Right lung (tissue), 10 donors: ENCODE data around the gene ZNF71. TPM values are rescaled to one million over a fixed set of nuclear protein-coding genes. Genes with fewer than 3 reads are reported as not detected.

Experiments used
- DNase-seq, 2 donors: peaks; one replicate each; pipeline ENCODE4 v3.0.0-alpha.2; 2013
- long read RNA-seq, 8 donors: transcript quantifications; one replicate each; lab custom pipeline, GENCODE V29; 2026
- polyA plus RNA-seq, 5 donors: library from polyadenylated mRNA; unstranded; fragments of 120-200 nt; gene quantifications; one replicate each; pipeline versions ENCODE4 v1.2.1 to v1.2.3, GENCODE V29; 2013; ENCODE audit warnings: inconsistent platforms in 1 of 5, low replicate concordance in 1 of 5; ENCODE audit not compliant: insufficient read length in 5 of 5, insufficient read depth in 1 of 5

Gene ZNF71
- polyA plus RNA-seq: 1 to 10 TPM; 6.6 to 8.7 (median 8.3) TPM
- long read RNA-seq, donor 1, full-length matches to known transcripts: 4 of 4 reads
- long read RNA-seq, donor 1, partial matches to known transcripts: 0 of 4 reads
- long read RNA-seq, donor 1, other reads (novel, unspliced or antisense): 0 of 4 reads
- long read RNA-seq, donor 2, full-length matches to known transcripts: 2 of 9 reads
- long read RNA-seq, donor 2, partial matches to known transcripts: 7 of 9 reads
- long read RNA-seq, donor 2, other reads (novel, unspliced or antisense): 0 of 9 reads
- long read RNA-seq, donor 3, partial matches to known transcripts: 9 of 11 reads
- long read RNA-seq, donor 3, other reads (novel, unspliced or antisense): 0 of 11 reads
- long read RNA-seq, donor 4, full-length matches to known transcripts: 1 of 1 reads
- long read RNA-seq, donor 4, partial matches to known transcripts: 0 of 1 reads
- long read RNA-seq, donor 4, other reads (novel, unspliced or antisense): 0 of 1 reads
- long read RNA-seq, donor 5, full-length matches to known transcripts: 10 of 10 reads
- long read RNA-seq, donor 5, partial matches to known transcripts: 0 of 10 reads
- long read RNA-seq, donor 5, other reads (novel, unspliced or antisense): 0 of 10 reads
- long read RNA-seq, donor 6, full-length matches to known transcripts: 5 of 5 reads
- long read RNA-seq, donor 6, partial matches to known transcripts: 0 of 5 reads
- long read RNA-seq, donor 6, other reads (novel, unspliced or antisense): 0 of 5 reads
- long read RNA-seq, donor 7, full-length matches to known transcripts: 3 of 3 reads
- long read RNA-seq, donor 7, partial matches to known transcripts: 0 of 3 reads
- long read RNA-seq, donor 7, other reads (novel, unspliced or antisense): 0 of 3 reads
- long read RNA-seq, donor 8, full-length matches to known transcripts: 3 of 3 reads
- long read RNA-seq, donor 8, partial matches to known transcripts: 0 of 3 reads
- long read RNA-seq, donor 8, other reads (novel, unspliced or antisense): 0 of 3 reads

DNA sequence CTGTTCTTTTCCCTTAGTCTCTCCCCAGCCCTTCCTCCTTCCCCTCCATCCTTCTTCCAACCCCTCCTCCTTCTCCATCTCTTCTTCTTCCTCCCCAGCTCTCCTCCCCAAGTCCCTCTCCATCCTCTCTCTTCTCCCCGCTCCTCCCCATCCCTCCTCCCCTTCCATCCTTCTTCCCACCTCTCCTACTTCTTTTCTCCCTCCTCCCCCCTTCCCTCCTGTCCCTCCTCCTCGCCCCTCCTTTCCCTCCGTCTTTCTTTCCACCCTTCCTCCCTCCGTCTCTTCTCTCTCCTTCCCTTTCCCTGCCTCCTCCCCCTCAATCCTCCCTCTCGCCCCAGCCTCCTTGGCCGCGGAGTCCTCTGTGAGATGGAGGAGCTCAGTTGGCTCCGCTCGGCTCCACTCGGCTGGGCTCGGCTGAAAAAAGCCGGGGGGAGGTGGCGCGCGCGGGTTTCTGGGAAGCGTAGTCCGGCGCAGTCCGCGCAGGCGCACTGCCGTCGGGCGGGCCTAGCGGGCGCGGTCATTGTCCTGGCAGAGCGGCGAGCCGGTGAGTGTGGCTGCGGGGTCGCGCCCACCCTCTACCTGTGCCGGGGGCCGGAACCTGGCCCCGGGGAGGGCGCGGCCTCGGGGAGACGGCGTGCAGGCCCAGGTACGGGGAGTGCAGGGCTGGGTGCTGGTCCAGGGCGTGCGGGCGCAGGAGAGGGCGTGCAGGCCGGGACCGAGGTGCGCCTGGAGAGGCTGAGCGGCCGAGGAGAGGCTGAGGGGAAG, at the start of gene ZNF71:
ZNF71 (plus strand) TSS at position 520 of the 765 bp plus-strand sequence. CDS start 6,257 bp downstream, outside the sequence.
- peak; percentile 83 to 88 for DNase-seq

DNA sequence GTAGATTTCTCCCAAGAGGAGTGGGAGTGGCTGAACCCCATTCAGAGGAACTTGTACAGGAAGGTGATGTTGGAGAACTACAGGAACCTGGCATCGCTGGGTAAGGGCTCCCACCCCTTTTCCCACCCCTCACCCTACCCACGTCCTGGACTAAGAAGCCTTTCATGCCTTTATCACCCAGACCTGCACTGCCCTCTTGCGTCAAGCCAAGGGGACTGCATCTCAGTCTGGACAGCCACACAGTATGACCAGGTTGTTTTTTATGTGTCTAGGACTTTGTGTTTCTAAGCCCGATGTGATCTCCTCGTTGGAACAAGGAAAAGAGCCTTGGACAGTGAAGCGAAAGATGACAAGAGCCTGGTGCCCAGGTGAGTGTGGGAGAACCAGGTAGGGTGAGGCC, 47.6 kb upstream of the ZNF71 start:
- DNase-seq: no peak

DNA sequence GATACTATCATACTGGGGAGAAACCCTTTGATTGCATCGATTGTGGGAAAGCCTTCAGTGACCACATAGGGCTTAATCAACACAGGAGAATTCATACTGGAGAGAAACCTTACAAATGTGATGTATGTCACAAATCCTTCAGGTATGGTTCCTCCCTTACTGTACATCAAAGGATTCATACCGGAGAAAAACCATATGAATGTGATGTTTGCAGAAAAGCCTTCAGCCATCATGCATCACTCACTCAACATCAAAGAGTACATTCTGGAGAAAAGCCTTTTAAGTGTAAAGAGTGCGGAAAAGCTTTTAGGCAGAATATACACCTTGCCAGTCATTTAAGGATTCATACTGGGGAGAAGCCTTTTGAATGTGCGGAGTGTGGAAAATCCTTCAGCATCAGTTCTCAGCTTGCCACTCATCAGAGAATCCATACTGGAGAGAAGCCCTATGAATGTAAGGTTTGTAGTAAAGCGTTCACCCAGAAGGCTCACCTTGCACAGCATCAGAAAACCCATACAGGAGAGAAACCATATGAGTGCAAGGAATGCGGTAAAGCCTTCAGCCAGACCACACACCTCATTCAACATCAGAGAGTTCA, 40.7 kb upstream of the ZNF71 start:
- DNase-seq: no peak

DNA sequence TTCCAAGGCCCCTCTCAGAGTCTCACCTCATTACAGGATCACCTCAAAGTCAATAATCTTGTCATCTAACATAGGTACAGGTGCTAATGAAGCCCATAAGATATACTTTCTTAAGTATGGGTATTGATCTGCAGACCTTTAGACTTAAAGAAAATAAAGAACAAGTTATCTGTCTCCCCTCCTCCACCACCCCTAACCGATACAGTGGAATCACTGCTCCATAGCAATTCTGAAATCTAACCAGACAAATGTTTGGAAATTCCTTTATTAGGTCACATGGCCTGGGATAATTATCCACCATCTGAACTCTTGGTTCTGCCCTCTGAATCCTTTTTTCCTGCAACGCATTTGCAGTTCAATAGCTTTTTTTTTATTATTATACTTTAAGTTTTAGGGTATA, 32.3 kb upstream of the ZNF71 start:
- no peak for DNase-seq

DNA sequence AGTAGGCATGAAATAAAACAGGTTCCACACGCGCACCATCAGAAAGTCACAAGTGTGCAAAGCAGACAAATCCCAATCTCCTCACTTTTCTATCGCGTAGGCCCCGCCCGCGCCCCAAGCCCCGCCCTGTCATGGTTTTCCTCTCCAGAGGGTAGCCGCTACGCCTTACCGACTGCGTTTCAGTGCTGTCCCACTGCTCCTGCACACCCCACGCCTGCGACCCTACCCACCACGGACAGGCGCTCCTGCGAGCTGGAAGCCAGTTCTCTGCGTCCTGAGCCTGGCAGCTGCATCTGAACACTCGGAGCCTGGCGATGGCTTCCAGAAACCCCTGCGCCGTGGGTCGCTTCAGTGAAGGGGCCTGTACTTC, 28.2 kb upstream of the ZNF71 start:
- DNase-seq: no peak

DNA sequence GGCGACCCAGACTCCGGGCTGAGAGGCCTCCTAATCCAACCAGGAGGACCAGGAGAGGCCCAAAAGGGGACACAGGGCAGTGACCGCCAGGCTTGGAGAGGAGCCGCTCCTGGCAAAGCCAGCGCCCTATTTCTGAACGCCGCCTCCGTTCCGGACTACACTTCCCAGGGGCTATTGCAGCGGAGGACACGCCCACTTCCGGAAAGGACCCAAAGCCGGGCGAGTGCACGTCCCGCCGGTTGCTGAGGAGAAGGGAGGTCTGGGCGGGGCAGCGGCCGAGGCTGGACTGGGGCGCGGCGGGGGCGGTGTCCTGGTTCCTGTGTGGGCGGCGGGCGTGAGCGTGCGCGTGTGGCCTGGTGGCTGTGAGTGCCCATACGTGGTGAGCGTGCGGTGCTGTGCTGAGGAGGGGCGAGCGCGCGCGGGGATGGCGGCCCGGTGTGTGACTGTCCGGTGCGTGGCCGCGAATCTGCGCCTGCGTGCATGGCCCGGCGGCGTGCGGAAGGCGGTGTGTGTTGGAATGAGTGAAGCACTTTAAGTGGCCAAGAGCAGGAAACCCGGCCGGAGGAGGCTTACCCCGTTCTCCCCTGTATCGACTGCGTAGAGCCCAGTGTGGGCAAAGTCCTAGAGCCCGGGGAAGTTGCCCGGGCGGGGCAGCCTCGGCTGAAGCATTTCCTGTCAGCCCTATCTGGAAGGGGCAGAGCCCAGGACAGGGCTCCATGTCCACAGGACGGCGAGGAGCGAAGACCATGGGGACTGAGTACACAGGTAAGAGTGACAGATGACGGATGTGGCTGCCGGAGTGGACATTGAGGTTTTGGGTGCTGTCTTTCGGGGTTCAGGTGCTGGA, 27.6 kb upstream of the ZNF71 start, which contains the start of gene ZNF470:
ZNF470 (plus strand) TSS at position 195 of the 847 bp plus-strand sequence. CDS start 2,844 bp downstream, outside the sequence.
- DNase-seq: peak; percentile 89 to 91

DNA sequence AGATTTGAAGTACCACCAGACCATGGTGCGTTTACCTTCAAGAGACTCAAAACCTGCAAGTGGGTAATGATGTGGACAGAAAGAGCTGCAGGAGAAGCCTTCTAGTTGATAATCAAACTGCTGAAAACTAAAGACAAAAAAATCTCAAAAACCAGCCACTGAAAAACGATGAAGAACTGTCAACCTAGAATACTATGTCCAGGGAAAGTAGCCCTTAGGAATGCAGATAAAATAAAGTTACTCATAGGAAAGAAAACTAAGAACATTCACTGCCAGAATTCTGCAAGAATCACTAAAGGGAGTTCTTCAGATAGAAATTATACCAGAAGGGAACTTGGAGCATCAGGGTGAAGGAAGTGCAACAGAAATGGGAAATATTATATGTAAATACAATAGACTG, 22.5 kb upstream of the ZNF71 start:
- no peak for DNase-seq

DNA sequence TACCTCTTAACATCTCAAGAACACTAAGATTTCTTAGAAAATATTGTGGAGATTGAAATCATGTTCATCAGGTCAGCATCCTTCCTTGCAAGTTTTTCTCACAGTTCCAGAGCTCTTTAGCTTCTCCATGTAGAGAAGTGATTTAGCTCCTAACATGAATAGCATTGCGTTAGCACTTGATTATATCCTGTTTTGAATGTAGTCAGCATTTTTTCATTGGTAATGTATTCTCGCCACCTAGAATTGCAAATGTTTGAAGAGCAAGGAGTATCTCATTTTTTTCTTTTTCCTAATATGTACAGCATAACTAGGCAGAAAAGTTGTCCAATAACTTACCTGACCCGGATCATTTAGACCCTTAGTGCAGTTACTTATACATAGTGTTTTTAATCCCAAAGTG, 21.2 kb upstream of the ZNF71 start:
- DNase-seq: no peak

DNA sequence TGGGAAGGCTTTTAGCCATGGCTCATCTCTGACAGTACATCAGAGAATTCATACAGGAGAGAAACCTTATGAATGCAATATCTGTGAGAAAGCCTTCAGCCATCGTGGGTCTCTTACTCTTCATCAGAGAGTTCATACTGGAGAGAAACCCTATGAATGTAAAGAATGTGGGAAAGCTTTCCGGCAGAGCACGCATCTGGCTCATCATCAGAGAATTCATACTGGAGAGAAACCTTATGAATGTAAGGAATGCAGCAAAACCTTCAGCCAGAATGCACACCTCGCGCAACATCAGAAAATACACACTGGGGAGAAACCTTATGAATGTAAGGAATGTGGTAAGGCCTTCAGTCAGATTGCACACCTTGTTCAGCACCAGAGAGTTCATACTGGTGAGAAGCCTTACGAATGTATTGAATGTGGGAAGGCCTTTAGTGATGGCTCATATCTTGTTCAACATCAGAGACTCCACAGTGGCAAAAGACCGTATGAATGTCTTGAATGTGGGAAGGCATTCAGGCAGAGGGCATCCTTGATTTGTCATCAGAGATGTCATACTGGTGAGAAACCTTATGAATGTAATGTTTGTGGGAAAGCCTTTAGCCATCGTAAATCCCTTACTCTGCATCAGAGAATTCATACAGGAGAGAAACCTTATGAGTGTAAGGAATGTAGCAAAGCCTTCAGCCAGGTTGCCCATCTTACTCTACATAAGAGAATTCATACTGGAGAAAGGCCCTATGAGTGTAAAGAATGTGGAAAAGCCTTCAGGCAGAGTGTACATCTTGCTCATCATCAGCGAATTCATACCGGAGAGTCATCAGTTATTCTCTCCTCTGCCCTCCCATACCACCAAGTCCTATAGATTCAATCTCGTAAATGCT, 17.1 kb upstream of the ZNF71 start:
- DNase-seq: no peak

DNA sequence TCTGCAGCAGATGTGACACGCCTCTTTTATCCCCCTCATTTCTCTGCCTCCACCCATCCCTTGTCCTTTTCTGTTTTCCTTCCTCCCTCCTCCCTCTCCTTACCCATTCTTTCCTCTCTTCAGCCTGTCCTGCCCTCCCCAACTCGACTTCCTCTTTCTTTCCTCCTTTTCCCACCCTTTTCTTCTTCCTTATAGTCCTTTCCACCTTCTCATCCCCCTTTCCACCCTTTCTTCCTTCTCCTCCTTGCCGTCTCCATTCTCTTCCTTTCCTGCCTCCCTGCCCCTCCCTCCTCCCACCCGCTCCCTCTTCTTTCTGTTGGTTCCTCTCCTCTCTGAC, 688 bp upstream of the ZNF71 start:
- no peak for DNase-seq

DNA sequence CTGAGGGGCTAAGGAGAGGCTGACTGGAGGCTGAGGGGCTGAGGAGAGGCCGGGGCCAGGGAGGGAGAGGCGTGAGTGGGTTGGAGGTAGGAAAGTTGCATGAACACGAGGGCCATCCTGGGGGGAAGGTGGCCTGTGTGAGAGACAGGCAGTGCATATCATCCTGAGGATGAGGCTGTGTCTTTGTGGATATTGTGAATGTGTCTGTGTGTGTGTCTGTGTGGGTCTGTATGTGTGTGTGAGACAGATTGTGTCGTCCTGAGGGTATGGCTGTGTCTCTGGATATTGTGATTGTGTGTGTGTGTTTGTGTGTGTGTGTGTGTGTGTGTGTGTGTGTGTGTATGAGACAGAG, 422 bp downstream of the ZNF71 start:
- DNase-seq: no peak

DNA sequence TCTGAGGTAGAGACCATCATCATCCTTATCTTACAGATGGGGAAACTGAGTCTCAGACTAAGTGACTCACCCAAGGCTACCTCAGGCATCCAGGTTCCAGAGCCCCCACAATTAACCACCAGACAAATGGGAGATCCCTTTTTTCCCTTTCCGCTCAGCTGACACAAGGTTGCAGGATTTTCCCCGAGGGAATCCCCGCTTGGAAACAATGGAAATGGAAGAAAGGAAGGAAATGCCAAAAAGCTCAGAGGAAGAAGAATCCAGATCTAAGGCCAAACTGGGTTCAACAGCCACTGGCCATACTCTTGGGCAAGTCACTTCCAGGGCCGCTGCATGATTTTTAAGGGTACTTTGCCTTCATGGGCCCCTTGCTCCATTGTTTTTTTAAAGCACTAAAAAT, 1.6 kb downstream of the ZNF71 start:
- DNase-seq: no peak

DNA sequence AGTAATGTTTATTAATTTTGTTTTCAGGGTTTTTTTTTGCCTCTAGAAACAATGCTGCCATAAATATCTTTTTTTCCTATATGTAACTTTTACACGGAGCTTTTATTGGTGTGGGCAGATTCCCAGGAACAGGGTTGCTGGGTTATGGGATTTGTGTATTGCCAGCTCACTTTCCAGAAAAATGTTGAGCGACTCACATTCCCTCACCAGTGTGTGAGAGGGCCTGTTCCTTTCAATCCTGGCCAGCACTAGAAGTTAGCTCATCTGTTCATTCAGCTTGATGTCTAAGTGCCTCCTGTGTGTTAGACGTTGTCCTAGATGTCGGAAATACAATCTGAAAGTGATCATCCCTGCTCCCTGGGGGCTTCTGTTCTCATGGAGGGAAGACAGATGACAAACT, 2.6 kb downstream of the ZNF71 start:
- no peak for DNase-seq

DNA sequence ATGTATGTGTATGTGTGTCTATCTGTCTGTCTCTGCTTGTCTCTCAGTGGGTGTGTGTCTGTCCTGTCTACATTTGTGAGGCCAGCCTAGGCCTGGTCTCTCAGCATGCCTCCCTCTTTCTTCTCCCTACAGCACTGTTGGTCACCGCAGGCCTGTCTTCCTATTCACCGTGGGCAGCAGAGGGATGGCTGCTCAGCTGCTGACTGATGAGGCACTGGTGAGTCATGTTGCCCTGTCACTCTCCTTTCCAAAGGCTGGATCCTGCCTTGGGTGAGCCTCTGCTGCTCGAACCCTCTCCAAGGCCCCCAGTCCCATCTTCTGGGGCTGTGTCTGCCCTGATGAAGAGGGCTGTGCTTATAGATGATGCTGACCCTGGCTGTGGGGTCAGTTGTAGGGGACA, 6.3 kb downstream of the ZNF71 start:
- no peak for DNase-seq

DNA sequence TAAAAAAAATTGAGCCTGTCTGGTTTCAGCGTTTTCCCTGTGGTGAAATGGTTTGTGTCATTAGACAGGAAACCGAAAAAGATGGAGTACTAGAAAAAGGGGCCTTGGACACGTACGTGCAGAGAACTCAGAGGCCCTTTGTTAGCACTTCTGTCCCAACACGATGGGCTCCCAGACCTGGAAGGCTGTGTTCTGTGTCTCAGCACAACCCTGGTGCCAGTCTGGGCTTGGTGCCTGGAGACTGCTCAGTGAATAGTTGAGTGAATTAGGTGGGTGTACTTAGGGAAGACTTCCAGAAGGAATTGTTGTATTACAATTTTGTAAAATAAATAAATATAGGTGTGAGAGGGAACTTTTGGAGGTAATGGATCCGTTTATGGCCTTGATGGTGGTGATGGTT, 8.7 kb downstream of the ZNF71 start:
- DNase-seq: no peak

DNA sequence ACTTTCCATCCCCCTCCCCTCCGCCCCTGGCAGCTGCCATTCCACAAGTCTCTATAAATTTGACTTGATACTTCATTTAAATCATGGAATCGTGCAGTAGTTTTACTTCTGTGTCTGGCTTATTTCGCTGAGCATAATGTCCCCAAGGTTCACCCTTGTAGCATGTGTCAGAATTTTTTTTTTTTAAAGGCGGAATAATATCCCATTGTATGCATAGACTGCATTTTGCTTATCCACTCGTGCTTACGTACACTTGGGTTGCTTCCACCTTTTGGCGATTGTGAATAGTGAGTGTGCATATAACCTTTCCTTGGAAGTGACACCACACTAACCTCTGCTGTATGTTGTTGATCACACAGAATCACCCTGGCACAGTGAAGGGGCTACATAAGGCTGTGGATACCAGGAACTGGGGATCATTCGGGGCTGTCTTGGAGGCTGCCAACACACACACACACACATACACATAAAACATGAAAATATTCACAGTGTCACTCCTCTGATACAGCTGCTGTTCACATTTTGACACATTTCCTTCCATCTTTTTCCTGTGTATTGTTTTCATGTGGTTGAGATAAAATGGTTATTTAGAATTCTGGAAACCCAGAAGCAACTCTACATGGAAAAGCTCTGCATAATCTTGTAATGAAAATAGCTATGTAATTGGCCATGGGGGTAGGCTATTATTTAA, 13.3 kb downstream of the ZNF71 start:
- no peak for DNase-seq

DNA sequence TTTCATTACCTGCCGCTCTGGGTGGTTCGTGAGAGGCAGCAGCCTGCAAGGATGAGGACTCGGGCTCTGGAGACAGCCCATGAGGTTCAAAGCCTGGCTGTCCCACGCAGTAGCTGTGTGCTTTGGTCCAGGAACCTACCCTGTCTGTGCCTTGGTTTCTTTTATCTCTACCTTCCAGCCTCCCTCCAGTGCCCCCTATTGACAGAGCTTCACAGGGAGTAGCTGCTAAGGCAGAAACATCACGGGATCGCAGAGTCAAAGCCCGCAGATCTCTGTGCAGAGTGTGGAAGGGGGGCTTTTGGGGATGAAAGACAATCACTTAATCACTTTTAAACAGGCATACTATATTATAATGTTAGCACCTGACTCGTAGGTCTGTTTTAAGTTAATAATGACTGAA, 16.2 kb downstream of the ZNF71 start:
- no peak for DNase-seq

DNA sequence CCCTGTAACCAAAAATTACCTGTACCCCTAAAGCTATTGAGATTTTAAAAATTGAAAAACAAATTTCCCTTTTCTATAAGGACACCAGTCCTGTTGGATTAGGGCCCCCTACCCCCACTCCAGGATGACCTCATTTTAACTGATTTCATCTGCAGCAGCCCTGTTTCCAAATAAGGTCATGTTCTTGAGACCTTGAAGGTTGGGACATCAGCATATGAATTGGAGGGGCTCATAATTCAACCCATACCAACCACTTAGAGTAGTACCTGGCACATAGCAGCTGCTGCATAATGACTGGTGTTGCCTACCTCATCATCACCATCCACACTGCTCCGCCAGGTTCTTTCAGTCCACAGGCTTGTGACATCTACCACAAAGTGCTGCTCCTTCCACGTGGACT, 17.6 kb downstream of the ZNF71 start:
- no peak for DNase-seq

DNA sequence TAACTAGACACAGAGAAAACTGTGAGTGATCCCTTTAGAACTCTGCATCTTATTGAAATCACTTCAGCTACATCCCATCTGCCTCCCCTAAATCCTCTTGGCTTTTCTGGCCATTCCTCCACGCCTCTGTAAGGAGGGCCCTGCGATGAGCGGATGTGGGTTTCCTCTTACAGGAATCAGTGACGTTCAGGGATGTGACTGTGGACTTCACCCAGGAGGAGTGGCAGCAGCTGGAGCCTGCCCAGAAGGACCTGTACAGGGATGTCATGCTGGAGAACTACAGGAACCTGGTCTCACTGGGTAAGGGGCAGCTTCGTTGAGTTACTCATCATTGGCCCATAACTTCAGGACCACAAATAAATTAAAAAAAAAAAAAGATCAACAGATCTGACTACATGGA, 18.5 kb downstream of the ZNF71 start:
- no peak for DNase-seq
